HK-2 (cell line): ENCODE measurements around the gene CDK6.

Experiments used
- DNase-seq: peaks from one replicate; pipeline ENCODE4 v3.0.0-alpha.2; 2018; ENCODE audit not compliant: unreplicated experiment

CDK6 gene

DNA sequence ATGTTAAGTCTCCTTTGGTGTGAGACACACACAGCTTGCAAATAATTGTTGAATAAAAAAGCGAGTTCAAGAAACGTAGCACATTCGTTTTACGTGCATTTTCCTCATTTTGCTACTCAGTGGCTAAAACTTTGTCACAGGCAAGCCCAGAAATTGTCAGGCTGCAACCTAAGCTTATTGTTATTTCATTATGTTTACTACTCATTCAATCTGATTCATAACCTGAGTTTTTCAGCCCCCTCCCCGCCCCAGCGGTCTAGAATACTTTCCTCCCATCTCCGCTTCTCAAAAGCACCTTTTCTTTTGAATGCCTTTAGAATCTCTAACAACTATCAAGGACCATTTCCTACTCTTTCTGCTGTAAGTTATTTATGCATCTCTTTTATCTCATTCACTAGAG is 247.3 kb downstream of the CDK6 start:
- DNase-seq: no peak

DNA sequence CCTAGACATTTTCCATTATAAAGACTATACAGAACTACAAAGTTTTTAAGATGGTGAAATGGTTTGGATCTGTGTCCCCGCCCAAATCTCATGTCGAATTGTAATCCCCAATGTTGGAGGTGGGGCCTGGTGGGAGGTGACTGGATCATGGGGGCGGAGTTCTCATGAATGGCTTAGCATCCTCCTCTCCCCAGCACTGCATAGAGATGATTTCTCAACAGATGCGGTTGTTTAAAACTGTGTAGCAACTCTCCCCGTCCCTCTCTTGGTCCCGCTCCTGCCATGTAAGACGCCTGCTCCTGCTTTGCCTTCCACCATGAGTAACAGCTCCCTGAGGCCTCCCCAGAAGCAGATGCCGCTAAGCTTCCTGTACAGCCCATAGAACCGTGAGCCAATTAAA is 247.8 kb downstream of the CDK6 start:
- DNase-seq: no peak

DNA sequence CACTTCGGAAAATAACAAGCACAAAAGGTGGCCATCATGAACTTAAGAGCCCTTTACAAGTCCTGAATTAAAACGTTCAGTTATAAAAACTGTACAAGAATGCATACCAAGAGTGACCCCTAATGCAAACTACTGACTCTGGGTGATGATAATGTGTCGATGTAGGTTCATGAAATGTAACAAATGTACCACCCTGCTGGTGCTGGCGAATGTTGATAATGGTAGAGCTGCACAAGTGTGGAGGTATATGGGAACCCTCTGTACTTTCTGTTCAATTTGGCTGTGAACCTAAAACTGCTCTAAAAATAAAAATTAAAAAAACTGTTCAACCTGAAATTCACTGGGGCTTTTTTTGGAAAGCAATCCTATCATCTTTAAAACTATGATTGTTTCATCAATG is 249.5 kb downstream of the CDK6 start:
- DNase-seq: no peak

DNA sequence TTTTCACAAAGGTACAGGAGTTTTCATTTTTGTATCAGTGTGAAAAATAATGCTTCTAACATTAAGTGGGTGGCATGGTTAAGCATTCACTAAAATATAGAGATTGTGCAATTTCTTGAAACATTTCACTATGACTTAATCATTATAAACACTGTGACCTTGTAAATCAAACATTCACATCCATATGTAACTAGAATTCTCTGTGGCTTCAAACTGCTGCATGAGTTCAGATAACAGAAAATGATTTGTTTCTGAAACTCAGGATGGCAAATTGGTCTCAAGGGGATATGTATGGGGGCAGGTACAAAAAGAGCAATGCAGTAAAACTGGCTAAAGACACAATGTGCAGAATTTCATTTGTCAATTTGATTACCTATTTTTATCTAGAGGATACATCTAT is 250.0 kb downstream of the CDK6 start:
- DNase-seq: no peak

DNA sequence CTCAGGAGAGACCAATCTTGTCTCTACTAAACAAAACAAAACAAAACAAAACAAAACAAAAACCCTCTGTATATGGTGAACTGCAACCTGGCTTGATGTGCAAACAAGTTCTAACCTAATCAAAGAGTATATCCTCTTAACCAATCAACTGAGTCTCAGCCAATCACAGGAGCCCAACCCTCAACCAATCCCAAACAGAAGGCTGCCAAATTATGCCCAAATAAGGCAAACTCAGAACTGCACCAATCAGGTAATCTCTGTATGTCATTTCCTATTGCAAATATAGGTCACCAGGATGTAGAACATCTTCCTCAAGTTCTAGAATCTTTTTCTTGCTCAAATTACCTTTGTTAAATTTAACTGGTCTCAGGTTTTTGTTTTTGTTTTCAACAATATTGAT is 251.4 kb downstream of the CDK6 start:
- DNase-seq: no peak

DNA sequence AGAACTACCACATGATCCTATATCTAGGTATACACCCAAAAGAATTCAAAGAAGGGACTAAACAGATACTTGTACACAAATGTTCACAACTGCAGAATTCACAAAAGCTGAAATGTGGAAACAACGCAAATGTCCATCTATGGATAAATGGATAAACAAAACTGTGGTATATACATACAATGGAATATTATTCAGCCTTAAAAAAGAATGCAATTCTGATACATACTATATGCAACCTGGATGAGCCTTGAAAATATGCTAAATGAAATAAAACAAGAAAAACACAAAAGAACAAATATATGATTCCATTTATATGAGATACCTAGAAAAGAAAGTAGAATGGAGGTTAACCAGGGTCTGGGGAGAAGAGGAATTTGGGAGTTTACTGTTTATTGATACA is 253.4 kb downstream of the CDK6 start:
- DNase-seq: no peak

DNA sequence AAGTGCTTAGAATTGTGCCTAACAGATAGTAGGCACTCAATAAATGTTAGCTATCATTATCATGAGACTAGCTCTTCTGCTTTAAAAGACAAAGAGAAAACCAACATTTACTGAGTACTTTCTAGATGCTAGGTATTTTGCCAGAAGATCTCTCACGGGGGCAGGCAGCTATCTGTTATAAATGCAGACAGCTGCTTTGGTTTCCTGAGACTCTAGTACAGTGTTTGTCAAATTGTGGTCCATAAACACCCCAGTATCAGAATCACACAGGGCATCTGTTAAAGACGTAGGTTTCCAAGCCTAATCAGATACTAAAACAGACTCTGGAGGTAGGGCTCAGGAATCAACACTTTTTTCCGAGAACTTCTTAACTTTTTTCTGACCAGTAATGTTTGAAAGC is 260.1 kb downstream of the CDK6 start:
- DNase-seq: no peak

DNA sequence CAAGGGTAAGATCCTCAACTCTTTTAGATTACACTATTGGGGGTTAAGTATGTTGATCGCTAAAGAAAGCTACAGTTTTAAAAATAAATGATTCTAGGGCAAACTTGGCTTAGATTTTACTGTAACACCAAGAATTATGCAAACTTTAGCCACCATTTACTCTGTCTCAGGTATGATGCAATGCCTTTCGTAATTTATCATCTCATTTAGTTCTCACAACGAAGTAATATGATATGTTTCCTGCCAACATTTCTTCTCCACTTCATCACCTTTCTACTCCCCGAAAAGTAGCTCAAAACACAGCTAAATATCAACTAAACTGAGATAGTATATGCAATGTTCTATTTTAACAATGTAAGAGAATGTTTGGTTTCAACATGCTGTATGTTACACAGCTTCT is 267.2 kb downstream of the CDK6 start:
- DNase-seq: no peak

DNA sequence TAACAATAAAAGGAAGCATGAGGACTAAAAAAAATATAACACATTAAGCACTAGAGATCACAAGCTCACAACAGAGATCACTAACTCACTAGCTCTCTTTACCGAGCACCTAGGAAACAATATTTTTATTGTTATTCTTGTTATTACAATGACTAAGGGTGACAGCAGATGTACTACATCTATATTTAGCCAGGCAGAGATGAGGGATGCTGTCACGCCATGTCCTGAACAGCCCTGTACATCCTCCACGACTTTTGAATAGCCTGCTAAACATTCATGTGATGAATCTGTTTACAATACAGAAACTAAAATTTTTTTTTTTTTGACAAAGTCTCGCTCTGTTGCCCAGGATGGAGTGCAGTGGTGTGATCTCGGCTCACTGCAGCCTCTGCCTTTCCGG is 268.9 kb downstream of the CDK6 start:
- DNase-seq: no peak

DNA sequence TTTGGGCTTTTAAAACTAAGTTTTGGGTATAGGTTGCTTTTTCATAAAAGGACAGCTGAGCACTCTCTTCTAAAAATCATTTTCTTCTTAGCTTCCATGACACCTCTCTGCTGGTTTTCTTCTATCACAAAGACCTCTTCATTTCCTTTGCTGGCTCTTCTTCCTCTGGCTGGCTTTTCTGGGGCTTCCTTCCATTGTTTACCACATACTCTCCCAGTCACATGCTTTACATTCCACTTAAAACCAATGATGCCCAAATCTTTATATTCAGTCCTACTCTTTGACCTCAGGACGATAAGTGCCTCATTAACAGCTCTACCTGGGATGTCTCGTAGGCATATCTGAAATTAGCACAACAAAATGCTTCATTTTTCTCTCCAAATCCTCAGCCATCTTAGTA is 273.0 kb downstream of the CDK6 start:
- no peak for DNase-seq

DNA sequence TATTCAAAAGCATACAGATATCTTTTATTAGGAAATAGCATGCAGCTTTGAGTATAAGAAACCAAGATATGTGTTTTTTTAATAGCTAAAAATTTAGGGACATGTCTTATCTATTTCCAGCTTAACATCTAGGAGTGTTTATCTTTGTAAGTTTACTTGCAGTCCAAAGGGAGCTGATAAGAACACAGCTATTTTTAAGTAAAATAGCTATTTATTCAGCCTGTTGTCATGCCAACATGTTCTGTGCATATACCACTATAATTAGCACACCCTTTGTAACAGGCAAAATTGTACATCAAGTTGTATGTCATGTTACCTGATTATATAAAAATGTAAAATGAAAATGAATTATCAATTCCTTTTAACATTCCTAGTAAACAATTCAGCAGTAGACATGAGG is 275.8 kb downstream of the CDK6 start:
- DNase-seq: no peak

DNA sequence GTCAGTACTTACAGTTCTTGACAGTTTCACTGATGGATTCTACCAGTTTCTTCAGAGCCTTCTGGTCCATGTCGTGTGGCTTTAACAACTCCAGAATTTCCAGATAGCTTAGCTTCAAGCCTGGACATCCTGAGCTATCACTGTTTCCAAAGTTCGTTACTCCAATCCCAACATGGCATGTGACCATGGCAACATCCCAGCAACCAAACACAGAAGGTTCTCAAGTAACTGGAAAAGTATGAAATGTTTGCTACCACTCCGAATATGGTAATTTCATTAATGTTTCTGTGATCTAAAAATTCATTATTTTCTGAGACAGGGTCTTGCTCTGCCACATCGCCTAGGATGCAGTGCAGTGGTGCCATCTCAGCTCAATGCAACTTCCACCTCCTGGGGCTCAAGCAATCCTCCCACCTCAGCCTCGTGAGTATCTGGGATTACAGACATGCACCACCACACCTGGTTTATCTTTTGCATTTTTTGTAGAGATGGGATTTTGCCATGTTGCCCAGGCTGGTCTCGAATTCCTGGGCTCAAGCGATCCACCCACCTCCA is 278.5 kb downstream of the CDK6 start:
- no peak for DNase-seq

DNA sequence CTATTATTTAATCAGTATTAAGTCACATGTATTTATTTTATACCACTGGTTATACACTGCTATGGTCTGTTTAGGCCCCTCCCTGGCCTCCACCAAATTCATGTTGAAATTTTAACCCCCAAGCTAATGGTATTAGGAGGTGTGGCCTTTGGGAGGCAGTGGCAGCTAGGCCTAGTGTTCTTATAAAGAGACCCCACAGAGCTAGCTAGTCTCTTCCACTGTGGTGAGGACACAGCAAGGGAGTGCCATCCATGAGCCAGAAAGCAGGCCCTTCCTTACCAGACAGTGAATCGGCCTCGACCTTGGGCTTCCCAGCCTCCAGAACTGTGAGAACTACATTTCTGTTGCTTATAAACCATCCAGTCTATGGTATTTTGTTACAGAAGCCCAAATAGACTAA is 279.1 kb downstream of the CDK6 start:
- no peak for DNase-seq
